OCI-LY7 (cell line): ENCODE results near the gene LRRC56.
A peak's percentile ranks its signal among the peaks of the same experiment; 100 is the strongest.

Experiments used
- EZH2phosphoT487 ChIP-seq: fragments of 200-600 bp; sonication (generic); IDR thresholded peaks from 2 replicates; pipeline ENCODE4 v1.6.1; 2018; ENCODE audit warnings: low read depth, borderline replicate concordance, mild to moderate bottlenecking, mixed run types, antibody characterized with exemption, low read length, moderate library complexity, mixed read lengths
- TF ChIP-seq, protein P1 (sequence below): fragments of 200-600 bp; sonication (generic); conservative IDR thresholded peaks from 2 replicates; pipeline ENCODE4 v1.5.1; 2014; ENCODE audit warnings: mild to moderate bottlenecking, antibody characterized with exemption, low read length, moderate library complexity, mixed read lengths

- TF ChIP-seq, protein P1, sequence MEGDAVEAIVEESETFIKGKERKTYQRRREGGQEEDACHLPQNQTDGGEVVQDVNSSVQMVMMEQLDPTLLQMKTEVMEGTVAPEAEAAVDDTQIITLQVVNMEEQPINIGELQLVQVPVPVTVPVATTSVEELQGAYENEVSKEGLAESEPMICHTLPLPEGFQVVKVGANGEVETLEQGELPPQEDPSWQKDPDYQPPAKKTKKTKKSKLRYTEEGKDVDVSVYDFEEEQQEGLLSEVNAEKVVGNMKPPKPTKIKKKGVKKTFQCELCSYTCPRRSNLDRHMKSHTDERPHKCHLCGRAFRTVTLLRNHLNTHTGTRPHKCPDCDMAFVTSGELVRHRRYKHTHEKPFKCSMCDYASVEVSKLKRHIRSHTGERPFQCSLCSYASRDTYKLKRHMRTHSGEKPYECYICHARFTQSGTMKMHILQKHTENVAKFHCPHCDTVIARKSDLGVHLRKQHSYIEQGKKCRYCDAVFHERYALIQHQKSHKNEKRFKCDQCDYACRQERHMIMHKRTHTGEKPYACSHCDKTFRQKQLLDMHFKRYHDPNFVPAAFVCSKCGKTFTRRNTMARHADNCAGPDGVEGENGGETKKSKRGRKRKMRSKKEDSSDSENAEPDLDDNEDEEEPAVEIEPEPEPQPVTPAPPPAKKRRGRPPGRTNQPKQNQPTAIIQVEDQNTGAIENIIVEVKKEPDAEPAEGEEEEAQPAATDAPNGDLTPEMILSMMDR: peak; percentile 48
- TF ChIP-seq EZH2phosphoT487: no peak
Measured at GRCh38 chr11:597166-597725, 59.9 kb downstream of the LRRC56 start.
